ENCODE measurements around the gene HOMER1. TPM values are rescaled to one million over a fixed set of nuclear protein-coding genes. Genes with fewer than 3 reads are reported as not detected.

Gene HOMER1
- total RNA-seq, 1 donor from 2014 or later = 16.7 TPM

- no peak for DNase-seq (ENCODE audit: low spot score)
- Mint-ChIP-seq H3K4me1 (ENCODE audit: unreplicated experiment) (no peaks in the 10 kb centered on the region), H3K27me3 (ENCODE audit: unreplicated experiment) (peaks cover 3% of the 10 kb centered on the region), H3K4me3 (ENCODE audit: unreplicated experiment) (no peak overlapping the region), H3K27ac (ENCODE audit: unreplicated experiment) (no peak overlapping the region), H3K36me3 (ENCODE audit: low read depth, unreplicated experiment) (no peaks in the 10 kb centered on the region), H3K9me3 (ENCODE audit: unreplicated experiment) (no peaks in the 10 kb centered on the region)
- no peak for TF ChIP-seq CTCF (IDR thresholded peaks at IDR 0.05; ENCODE audit: unreplicated experiment)
These were observed 179.9 kb downstream of the HOMER1 start for GRCh38 chr5:79333852-79334557.

- DNase-seq (ENCODE audit: low spot score) = no peak
- H3K9me3 Mint-ChIP-seq (ENCODE audit: unreplicated experiment) = no peaks in the 10 kb centered on the region
- H3K27me3 Mint-ChIP-seq (ENCODE audit: unreplicated experiment) = no peaks in the 10 kb centered on the region
- H3K4me1 Mint-ChIP-seq (ENCODE audit: unreplicated experiment) = no peaks in the 10 kb centered on the region
- H3K4me3 Mint-ChIP-seq (ENCODE audit: unreplicated experiment) = no peak overlapping the region
- H3K27ac Mint-ChIP-seq (ENCODE audit: unreplicated experiment) = no peak overlapping the region
- no peaks in the 10 kb centered on the region for H3K36me3 Mint-ChIP-seq (ENCODE audit: low read depth, unreplicated experiment)
- TF ChIP-seq CTCF (IDR thresholded peaks at IDR 0.05; ENCODE audit: unreplicated experiment) = no peak
These were observed 183.9 kb downstream of the HOMER1 start for GRCh38 chr5:79330071-79330470.

DNA sequence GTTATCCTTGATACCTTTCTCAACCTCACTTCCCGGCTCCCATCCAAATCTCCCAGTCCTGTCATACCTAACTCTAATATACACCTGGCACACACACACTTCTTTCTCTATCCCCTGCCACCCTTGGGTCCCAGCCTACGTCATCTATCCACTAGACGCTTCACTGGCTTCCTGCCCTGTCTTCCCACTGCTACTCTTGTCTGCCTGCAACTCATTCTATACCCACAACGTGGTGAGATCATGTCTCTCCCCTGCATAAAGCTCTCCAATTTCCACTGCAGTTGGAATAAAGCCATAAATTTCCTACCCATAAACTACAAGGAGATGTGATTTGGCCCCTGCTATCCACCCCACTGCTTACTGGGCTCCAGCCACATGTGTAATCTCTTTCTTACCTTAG, 184.5 kb downstream of the HOMER1 start:
- H3K27me3 Mint-ChIP-seq (ENCODE audit: unreplicated experiment) = no peaks in the 10 kb centered on the region
- H3K4me1 Mint-ChIP-seq (ENCODE audit: unreplicated experiment) = no peaks in the 10 kb centered on the region
- H3K9me3 Mint-ChIP-seq (ENCODE audit: unreplicated experiment) = no peaks in the 10 kb centered on the region
- no peaks in the 10 kb centered on the region for H3K36me3 Mint-ChIP-seq (ENCODE audit: low read depth, unreplicated experiment)
- DNase-seq (ENCODE audit: low spot score) = no peak
- no peak overlapping the region for H3K4me3 Mint-ChIP-seq (ENCODE audit: unreplicated experiment)
- no peak overlapping the region for H3K27ac Mint-ChIP-seq (ENCODE audit: unreplicated experiment)
- no peak for TF ChIP-seq CTCF (IDR thresholded peaks at IDR 0.05; ENCODE audit: unreplicated experiment)

Other genes starting within 250 kb of the HOMER1 start
- 53.1 TPM for gene TENT2, start 98.3 kb upstream of the HOMER1 start, total RNA-seq (ENCODE audit: unreplicated experiment)
- gene CMYA5, start 175.7 kb upstream of the HOMER1 start, total RNA-seq (ENCODE audit: unreplicated experiment) = 0.36 TPM

Measured in endothelial cell (in vitro differentiated cells).